ENCODE measurements around the gene FRMD5.
"Not testable (repeated sequence)": the region's sequence is repeated elsewhere in the genome, so short reads cannot be mapped to it uniquely, and the experiment has no call there.

The FRMD5 gene

DNA sequence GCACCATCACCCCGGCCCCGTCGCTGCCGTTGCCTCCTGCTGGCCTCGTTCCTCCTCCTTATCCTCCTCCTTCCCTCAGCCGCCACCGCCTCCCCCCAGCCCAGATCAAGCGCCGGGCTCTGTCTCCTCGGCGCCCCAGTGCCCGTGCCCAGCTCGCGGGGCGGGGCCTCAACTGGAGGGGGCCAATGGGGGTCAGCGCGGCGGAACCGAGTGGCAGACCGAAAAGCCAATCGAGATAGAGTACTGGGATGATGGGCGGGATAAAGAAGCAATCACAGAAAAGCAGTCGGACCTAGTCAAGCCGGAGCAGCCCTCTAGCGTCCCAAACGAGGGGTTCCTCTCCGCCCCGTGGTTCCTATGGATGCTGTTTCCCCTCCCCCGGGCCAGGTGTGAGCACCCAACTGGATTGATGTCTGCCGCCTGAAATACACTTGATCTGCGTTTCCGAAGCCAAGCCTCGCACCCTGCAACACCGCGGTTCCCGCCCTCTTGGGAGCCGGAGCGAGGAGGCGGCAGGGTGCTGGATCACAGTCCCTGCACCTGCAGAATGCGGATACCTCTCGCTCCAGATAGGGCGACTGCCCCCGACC, at the start of gene FRMD5:
Gene FRMD5 (minus strand): TSS at position 121 of the 590 bp plus-strand sequence.
- DNase-seq (ENCODE audit: low read depth), result peak; percentile 93

GRCh38 chr15:44243829-44244228, 48.8 kb upstream of the FRMD5 start:
- DNase-seq (ENCODE audit: low read depth), result no peak

- DNase-seq (ENCODE audit: low read depth), result no peak
Observed at GRCh38 chr15:44243141-44243540, 48.1 kb upstream of the FRMD5 start.

DNA sequence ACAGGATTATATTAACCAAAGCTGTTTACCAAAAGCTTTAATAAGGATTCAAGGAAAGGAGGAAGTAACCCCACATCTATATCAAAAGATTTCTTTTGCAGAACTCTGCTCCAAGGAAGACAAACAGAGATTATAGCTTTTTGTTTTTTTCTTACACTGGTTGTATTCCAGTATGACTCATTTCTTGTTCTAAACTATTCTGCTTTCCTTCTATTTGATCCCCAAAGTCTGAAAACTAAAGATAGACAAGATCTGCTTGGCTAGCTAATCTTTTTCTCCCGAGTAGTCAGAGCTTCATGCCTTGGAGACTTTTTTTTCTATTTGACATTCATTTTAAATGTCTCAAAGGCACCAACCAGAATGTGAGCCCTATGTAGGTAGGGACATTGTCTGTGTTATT, 36.8 kb upstream of the FRMD5 start:
- peak; percentile 8 for DNase-seq (ENCODE audit: low read depth)

GRCh38 chr15:44229301-44229700, 34.2 kb upstream of the FRMD5 start:
- not testable (repeated sequence) for DNase-seq (ENCODE audit: low read depth)

GRCh38 chr15:44227584-44227983, 32.5 kb upstream of the FRMD5 start:
- DNase-seq (ENCODE audit: low read depth), result no peak

GRCh38 chr15:44227001-44227400, 31.9 kb upstream of the FRMD5 start:
- DNase-seq (ENCODE audit: low read depth), result not testable (repeated sequence)

DNA sequence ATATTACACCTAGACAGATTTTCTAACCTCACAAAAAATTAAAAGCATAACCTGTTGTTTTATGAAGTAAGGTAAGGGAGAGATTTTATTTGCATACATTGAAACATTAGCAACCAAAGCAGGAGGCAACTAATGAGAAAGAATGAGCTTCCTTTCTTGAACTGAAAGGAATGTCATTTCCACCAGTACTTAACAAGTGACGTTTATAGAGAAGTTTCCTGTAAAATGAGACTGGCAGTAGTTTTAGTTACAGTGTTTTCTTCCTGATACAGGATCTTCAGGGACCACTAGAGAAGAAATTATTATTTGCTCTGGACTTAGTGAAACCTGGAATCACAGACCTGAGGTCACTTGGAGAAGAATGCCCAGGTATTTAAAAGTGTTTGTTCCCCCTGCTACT, 27.4 kb upstream of the FRMD5 start:
- peak; percentile 26 for DNase-seq (ENCODE audit: low read depth)

DNA sequence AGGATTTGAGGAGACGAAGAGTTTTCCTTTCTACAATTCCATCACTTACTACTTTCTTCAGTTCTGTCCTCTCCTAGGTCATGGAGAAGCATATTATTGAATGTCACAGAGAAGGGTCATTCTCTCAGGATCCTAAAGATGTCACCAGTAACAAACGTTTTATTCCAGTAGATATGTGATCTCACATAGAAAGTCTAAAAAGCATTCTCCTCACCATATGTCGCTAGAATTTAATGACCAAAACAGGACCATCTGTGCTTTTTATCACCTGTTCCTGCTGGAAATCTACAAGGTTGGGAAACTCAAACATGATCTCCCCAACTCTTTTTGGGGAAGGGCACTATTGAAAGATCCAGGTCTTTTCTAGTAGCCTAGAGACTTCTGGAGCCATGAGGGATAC, 24.0 kb upstream of the FRMD5 start:
- DNase-seq (ENCODE audit: low read depth), result no peak

DNA sequence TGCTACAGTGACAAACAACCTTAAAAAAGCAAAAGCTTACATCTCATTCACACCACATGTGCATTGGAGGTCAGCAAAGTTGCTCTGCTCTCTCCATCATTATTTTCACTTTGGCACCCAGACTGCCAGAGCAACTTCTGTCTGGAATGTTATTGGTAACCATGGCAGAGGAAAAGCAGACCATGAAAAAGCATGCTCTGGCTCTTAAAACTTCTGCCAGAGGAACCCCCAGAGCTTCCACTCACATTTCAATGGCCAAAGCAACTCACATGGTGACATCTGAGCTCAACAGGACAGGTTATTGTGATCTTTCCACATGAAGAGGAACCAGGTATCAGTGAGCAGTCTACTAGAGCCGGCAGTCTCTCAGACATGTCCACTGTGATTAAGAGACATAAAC, 21.9 kb upstream of the FRMD5 start:
- DNase-seq (ENCODE audit: low read depth), result no peak

DNA sequence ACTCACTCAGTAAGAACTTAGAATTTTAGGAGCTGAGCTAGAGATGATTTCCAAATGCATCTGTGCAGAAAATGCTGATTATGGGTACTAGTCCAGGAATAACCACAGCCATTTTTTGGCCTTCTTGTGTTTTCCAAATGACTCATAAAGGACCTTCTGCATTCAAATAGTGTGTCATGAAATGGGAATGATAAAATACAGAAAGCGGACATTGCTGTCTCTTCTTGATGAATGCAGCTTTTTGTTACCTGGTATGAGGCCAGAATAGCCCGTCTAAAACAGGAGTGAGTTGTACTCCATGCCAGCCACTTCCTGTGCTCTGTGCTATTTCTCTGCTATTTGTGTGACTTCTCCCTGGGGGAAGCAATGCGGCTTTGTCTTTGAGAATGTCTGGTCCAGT, 20.5 kb upstream of the FRMD5 start:
- DNase-seq (ENCODE audit: low read depth), result peak; percentile 79

- DNase-seq (ENCODE audit: low read depth), result no peak
Observed at GRCh38 chr15:44208956-44209355, 13.9 kb upstream of the FRMD5 start.

DNA sequence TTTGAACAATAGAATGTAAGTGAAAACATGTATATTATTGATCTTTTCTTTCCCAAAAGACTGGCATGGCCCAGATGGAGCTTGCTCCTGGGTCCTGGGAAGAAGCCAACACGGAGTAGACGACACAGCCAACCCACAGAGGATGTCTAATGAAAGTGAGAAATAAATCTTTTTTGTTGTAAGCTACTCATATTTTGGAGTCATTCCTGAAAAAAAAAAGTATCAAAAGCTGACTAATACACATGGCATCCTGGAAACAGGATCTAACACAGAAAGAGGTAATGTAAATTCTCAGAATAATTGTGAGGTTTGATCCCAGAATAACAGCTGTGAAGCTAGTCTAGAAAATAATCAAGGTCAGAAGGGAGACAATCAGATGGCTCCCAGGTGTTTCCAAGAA, 12.6 kb upstream of the FRMD5 start:
- DNase-seq (ENCODE audit: low read depth), result peak; percentile 60

DNA sequence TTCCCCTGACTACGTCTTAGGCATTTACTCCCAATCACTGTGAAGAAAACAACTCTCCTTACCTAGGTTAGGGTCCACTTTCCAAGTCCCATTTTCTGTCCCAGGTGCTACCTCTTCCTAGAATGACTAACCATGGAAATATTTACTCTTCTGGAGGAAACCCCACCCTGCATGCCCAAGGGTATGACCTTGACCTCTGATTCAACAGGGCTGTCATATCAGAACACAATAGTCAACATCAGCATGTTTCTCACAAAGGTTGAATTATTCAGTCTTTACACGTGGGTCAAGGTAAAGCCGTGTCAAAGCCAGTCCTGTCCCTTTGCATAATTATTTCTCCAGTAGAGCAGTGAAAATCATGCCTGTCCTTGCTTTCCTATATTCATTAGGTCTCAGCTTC, 4.3 kb upstream of the FRMD5 start:
- DNase-seq (ENCODE audit: low read depth), result no peak

- DNase-seq (ENCODE audit: low read depth), result peak; percentile 84
Observed at GRCh38 chr15:44194323-44195150, 534 bp downstream of the FRMD5 start.

DNA sequence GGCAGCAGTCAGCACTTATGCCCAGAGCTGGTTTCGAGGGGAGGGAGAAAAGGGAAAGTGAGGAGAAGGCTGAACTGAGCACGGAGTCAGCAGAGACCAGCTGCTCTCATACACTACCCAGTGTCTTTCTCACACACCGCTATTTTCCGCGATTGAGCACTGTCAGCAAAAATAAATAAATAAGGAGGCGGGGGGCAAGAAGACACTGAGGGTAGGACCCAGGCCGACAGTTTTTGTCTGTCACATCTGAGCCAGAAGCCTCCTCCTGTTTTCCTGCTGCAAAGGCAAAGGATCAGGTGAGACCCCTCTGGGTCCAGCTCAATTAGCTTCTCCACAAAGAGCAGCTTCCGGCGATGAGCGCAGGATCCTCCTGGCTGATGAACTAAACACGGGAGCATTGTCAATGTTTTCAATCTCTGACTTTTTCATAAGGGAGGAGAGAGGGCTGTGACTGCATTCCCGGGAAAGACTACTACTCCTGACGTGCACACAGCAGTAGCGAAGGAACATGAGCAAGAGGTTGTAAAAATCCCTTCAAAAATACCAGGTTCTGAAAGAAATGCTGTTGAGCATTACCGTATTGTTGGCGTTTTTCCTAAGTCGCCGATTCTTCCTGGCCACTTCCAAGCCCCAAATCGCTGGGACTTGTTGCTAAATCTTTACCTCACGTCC, 1.3 kb downstream of the FRMD5 start:
- DNase-seq (ENCODE audit: low read depth), result peak; percentile 47

DNA sequence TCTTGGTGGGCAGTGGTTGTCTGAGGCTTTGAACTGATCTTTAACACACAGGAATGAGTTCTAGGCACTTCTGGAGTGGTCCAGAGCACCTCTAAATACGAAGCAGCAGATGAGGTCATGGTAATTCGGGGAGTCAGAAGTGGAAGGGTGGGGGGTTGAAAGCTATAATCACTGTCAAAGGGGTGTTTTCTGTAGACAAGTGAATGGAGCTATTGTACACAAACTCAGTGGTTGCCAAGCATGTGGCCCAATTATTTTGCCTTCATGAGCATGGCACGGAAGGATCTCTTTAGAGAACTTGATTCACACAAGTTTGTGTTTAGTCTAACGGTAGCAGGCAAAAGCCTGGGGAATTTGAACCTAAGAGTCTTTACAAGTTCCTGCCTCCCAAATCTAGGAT, 6.3 kb downstream of the FRMD5 start:
- no peak for DNase-seq (ENCODE audit: low read depth)

- DNase-seq (ENCODE audit: low read depth), result no peak
Observed at GRCh38 chr15:44186705-44187104, 8.4 kb downstream of the FRMD5 start.

DNA sequence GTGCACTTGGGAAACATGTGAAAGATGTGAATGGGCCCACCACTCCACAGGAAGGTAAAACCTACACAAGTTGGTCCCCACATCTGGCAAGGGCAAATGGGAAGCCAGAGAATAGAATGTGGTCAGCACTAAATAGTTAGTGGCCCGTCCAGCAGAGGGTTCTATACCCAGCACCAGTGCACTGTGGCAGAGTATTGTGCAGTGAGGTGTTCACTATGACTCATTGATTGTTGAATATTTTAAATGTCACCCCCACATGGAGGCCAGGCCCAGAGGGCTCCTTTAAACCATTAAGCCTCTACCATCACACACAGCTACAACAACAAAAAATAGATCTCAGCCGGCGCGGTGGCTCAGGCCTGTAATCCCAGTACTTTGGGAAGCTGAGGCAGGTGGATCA, 11.7 kb downstream of the FRMD5 start:
- no peak for DNase-seq (ENCODE audit: low read depth)

- no peak for DNase-seq (ENCODE audit: low read depth)
Observed at GRCh38 chr15:44181410-44181809, 13.7 kb downstream of the FRMD5 start.

GRCh38 chr15:44177139-44177538, 17.9 kb downstream of the FRMD5 start:
- DNase-seq (ENCODE audit: low read depth), result no peak

- no peak for DNase-seq (ENCODE audit: low read depth)
Observed at GRCh38 chr15:44173813-44174212, 21.3 kb downstream of the FRMD5 start.

DNA sequence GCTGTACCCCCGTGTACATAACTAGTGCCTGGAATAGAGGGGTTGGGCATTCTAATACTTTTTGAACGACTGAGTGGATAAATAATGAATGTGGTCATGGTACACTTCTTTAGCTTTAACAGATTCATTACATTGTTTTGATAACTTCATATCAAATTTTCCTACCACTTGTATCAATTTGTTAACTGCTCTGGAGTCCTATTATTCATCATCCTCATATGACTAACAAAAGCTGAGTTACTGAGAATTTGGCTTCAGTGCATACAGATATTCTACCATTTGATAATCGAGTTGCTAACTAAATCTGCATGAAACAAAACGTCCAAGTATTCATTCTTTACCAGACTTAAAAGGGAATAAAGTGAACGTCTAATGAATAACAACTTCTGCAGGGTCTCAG, 31.7 kb downstream of the FRMD5 start:
- DNase-seq (ENCODE audit: low read depth), result peak; percentile 14

All from iris pigment epithelial cell (primary cell).